Lower lobe of right lung (tissue), 2 donors: ENCODE results near the gene PARP1. TPM values are rescaled to one million over a fixed set of nuclear protein-coding genes. Genes with fewer than 3 reads are reported as not detected.

Experiments used
- ATAC-seq, 2 donors: fragments of 200-7000 bp; cut with Tn5 transposase; one replicate each; pipeline ENCODE4 v1.9.1; 2020 to 2022; ENCODE audit warnings: mild to moderate bottlenecking in 2 of 2, moderate library complexity in 2 of 2
- DNase-seq: peaks from one replicate; pipeline ENCODE4 v3.0.0-alpha.2; 2020
- H3K27ac ChIP-seq: fragments of 200-600 bp; one replicate; pipeline ENCODE4 v1.8.0; 2022
- H3K27me3 ChIP-seq: fragments of 200-600 bp; one replicate; pipeline ENCODE4 v1.8.0; 2022; ENCODE audit warnings: low read depth
- H3K36me3 ChIP-seq: fragments of 200-600 bp; one replicate; pipeline ENCODE4 v1.8.0; 2022; ENCODE audit warnings: mild to moderate bottlenecking
- H3K4me1 ChIP-seq: fragments of 200-600 bp; one replicate; pipeline ENCODE4 v1.8.0; 2022
- H3K4me3 ChIP-seq: fragments of 200-600 bp; one replicate; pipeline ENCODE4 v1.8.0; 2022; ENCODE audit warnings: mild to moderate bottlenecking
- H3K9me3 ChIP-seq: fragments of 200-600 bp; one replicate; pipeline ENCODE4 v1.8.0; 2022
- CTCF ChIP-seq: fragments of 200-600 bp; IDR thresholded peaks from one replicate; pipeline ENCODE4 v1.8.0; 2022; ENCODE audit warnings: antibody characterized with exemption, mild to moderate bottlenecking
- intact Hi-C: fragments of 100-400 bp; cut with DNase I; formaldehyde crosslinking; loops from one replicate; pipeline ENCODE4 v1.11.0; 2022
- total RNA-seq: library from RNA; stranded (reverse); fragmentation: NEBNext Ultra II Directional; extraction: Animal tissue kit (Norgen Biotek cat#: 25700); gene quantifications from one replicate; pipeline ENCODE4 v1.2.1, GENCODE V29; 2021
- donor health status: DM: no; HTN: yes; CAD: no; lungs with severe emphysema.

The PARP1 gene
- total RNA-seq, 1 donor from 2014 or later: 59.2 TPM

- no peak overlapping the region for H3K4me3 ChIP-seq
- DNase-seq: no peak
- intact Hi-C loops: no loop called here
- no peak overlapping the region for H3K27ac ChIP-seq
- ATAC-seq: no peak
- H3K4me1 ChIP-seq: no peaks in the 10 kb centered on the region
- no peaks in the 10 kb centered on the region for H3K9me3 ChIP-seq
- H3K36me3 ChIP-seq: no peaks in the 10 kb centered on the region
- TF ChIP-seq CTCF: no peak
- H3K27me3 ChIP-seq: peaks cover 5% of the 10 kb centered on the region
Observed at GRCh38 chr1:226324479-226324878, 83.4 kb downstream of the PARP1 start.

- intact Hi-C loops: no loop called here
- Histone ChIP-seq H3K4me3 (no peak overlapping the region), H3K36me3 (no peaks in the 10 kb centered on the region), H3K27me3 (peaks cover 5% of the 10 kb centered on the region), H3K27ac (no peak overlapping the region), H3K4me1 (no peaks in the 10 kb centered on the region), H3K9me3 (no peaks in the 10 kb centered on the region)
- TF ChIP-seq CTCF: no peak
- ATAC-seq (no peak), DNase-seq (no peak)
Observed at GRCh38 chr1:226322986-226323385, 84.9 kb downstream of the PARP1 start.

GRCh38 chr1:226320930-226321329, 87.0 kb downstream of the PARP1 start:
- Histone ChIP-seq H3K9me3 (no peaks in the 10 kb centered on the region), H3K4me1 (no peaks in the 10 kb centered on the region), H3K27ac (no peak overlapping the region), H3K27me3 (peaks cover 5% of the 10 kb centered on the region), H3K4me3 (no peak overlapping the region), H3K36me3 (no peaks in the 10 kb centered on the region)
- no peak for TF ChIP-seq CTCF
- no peak for DNase-seq
- intact Hi-C loops: no loop called here
- no peak for ATAC-seq

- Histone ChIP-seq H3K27ac (no peak overlapping the region), H3K4me1 (no peaks in the 10 kb centered on the region), H3K36me3 (no peaks in the 10 kb centered on the region), H3K27me3 (peaks cover 5% of the 10 kb centered on the region), H3K4me3 (no peak overlapping the region), H3K9me3 (no peaks in the 10 kb centered on the region)
- no peak for DNase-seq
- no peak for TF ChIP-seq CTCF
- ATAC-seq: no peak
- intact Hi-C loops: no loop called here
Observed at GRCh38 chr1:226318471-226318870, 89.4 kb downstream of the PARP1 start.

- H3K9me3 ChIP-seq: no peaks in the 10 kb centered on the region
- no peak for ATAC-seq
- intact Hi-C loops: no loop called here
Observed at GRCh38 chr1:226314055-226314454, 93.8 kb downstream of the PARP1 start.

More at GRCh38 chr1:226314055-226314454, 93.8 kb downstream of the PARP1 start:
- no peak for TF ChIP-seq CTCF
- Histone ChIP-seq H3K27ac (no peak overlapping the region), H3K36me3 (no peaks in the 10 kb centered on the region), H3K27me3 (no peaks in the 10 kb centered on the region), H3K4me3 (no peak overlapping the region), H3K4me1 (peaks cover 9% of the 10 kb centered on the region)
- no peak for DNase-seq
